Uterus (tissue), 2 donors: Measurements from ENCODE around the gene VCL.

Experiments used
- CTCF ChIP-seq, 4 experiments: fragments of 200-600 bp in 2 of 4; fragments of 450-650 bp in 2 of 4; sonication (generic) in 2 of 4; IDR thresholded peaks; one replicate each; pipeline ENCODE4 v1.5.1; 2016 to 2019; ENCODE audit warnings: antibody characterized with exemption in 4 of 4, mild to moderate bottlenecking in 2 of 4, moderate library complexity in 1 of 4
- POLR2A ChIP-seq, 2 donors: fragments of 450-650 bp; IDR thresholded peaks; one replicate each; pipeline ENCODE4 v1.6.1; 2016; ENCODE audit warnings: antibody characterized with exemption in 2 of 2, mild to moderate bottlenecking in 1 of 2, moderate library complexity in 1 of 2

- TF ChIP-seq POLR2A (IDR thresholded peaks at IDR 0.05) (no peak), CTCF (IDR thresholded peaks at IDR 0.05) (no peak)
Observed at GRCh38 chr10:74122060-74122459, 124.1 kb downstream of the VCL start.
